ENCODE data around the gene BANF1.

DNA sequence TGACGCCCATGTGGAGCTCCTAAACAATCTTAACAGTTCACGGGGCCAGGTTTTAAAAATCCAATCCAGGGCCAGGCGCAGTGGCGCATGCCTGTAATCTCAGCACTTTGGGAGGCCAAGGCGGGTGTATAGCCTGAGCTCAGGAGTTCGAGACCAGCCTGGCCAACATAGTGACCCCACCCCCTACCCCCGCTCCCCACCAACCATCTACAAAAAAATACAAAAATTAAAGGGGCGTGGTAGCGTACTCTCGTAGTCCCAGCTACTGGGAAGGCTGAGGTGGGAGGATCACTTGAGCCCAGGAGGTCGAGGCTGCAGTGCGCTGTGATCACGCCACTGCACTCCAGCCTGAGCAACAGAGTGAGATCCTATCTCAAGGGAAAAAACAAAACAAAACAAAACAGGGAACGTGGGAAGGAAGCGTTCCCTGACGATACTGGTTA is 41.5 kb upstream of the BANF1 start:
- TF ChIP-seq CTCF (IDR thresholded peaks at IDR 0.05; ENCODE audit: low read depth, low read length, poor library complexity, severe bottlenecking) = no peak
- no peak for TF ChIP-seq EZH2phosphoT487 (IDR thresholded peaks at IDR 0.05; ENCODE audit: borderline replicate concordance, low read length)
